Stimulated activated CD4-positive, alpha-beta T cell treated with anti-CD3 and anti-CD28 coated beads, Interleukin-15, amount 100 ng/mL, for 24 hours (primary cell): Measurements from ENCODE around the gene CEP112.
"Not testable (repeated sequence)": the region's sequence is repeated elsewhere in the genome, so short reads cannot be mapped to it uniquely, and the experiment has no call there.

ENCODE experiments used
- DNase-seq: peaks from one replicate; pipeline ENCODE4 v3.0.0-alpha.2; 2020

CEP112 gene

DNA sequence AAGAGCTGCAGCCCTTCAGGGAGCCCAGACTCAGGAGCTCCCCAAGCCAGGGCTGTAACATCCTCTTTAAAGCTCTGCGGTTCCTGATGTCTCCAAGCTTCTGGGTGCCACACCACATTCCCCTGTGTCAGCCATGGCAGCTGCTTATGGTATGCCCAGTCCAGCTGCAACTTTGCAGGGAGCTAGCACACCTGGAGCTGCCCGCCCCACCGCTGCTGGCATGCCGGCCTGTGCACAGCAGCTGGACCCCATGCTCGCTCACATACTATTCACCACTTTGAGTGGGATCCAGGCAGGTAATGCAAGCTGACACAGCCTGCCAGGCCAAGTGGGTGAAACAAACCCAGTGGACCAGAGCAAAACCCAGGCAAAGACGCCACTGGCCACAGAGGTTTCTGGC lies 324.9 kb downstream of the CEP112 start:
- DNase-seq: no peak

- no peak for DNase-seq
Observed at GRCh38 chr17:65865715-65866425, 326.1 kb downstream of the CEP112 start.

DNA sequence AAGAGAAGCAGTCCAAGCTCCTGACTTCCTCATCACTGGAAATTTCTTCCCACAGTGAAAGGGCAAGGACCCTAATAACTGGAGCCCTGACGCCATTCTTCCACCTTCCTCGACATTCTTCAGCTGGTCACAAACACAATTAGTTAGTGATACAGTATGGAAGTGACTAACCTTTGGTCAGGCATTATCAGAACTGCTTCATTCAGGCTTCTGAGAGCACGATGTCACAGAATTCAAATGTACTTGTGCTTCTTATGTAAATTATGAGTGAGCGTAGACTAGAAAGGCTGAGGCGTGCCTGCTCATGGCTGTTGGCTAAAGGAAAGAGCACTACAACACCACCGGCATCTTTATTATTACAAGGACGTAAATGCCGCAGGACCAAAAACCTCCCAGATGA lies 327.5 kb downstream of the CEP112 start:
- DNase-seq: no peak

- DNase-seq: no peak
Observed at GRCh38 chr17:65857718-65858117, 334.2 kb downstream of the CEP112 start.

- no peak for DNase-seq
Observed at GRCh38 chr17:65856865-65857264, 335.1 kb downstream of the CEP112 start.

DNA sequence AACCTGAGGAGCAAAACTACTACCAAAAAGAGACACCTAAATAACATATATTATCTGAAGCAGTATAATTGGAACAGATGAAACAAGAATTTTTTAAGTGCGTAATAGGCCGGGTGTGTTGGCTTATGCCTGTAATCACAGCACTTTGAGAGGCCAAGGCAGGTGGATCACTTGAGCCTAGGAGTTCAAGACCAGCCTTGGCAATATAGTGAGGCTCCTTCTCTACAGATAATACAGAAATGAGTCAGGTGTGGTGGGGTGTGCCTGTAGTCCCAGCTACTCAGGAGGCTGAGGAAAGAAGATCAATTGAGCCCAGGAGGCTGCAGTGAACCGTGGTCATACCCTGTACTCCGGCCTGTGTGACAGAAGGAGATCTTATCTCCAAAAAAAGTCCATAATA lies 336.3 kb downstream of the CEP112 start:
- no peak for DNase-seq

GRCh38 chr17:65855245-65855644 lies 336.7 kb downstream of the CEP112 start:
- no peak for DNase-seq

GRCh38 chr17:65853816-65854215 lies 338.1 kb downstream of the CEP112 start:
- no peak for DNase-seq

DNA sequence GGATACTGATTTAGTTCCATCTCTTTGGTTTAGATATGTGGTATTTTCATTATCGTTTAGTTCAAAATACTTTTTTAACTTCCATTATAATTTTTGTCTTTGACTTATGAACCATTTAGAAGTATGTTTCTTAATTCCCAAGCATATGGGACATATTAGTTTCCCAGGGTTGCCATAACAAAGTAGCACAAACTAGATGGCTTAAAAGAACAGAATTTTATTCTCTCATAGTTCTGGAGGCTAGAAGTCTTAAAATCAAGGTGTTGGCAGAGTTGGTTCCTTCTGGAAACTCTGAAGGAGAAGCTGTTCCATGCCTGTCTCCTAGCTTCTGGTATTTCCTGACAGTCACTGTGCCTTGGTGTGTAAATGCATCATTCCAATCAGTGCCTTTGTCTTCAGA lies 339.0 kb downstream of the CEP112 start:
- DNase-seq: no peak

GRCh38 chr17:65851965-65852736 lies 339.8 kb downstream of the CEP112 start:
- no peak for DNase-seq

DNA sequence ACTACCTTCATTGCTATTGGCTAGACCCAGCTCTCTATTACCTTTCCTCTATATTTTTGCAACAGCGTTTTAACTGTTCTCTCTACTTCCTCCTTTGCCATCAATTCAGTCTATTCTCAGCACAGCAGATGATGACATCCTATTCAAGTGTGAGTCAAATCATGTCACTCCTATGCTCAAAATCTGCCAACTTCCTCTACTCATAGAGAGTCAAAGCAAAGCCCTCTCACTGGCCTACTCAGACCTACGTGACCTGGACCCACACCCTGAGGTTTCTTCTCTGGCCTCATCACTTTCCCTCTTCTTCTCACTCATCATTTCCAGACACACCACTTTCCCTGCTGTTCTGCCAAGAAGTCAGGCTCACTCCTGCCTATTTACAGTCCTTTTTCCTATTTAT lies 341.4 kb downstream of the CEP112 start:
- DNase-seq: peak; percentile 5

GRCh38 chr17:65848751-65849150 lies 343.2 kb downstream of the CEP112 start:
- no peak for DNase-seq

GRCh38 chr17:65841089-65841488 lies 350.8 kb downstream of the CEP112 start:
- no peak for DNase-seq

GRCh38 chr17:65837232-65837631 lies 354.7 kb downstream of the CEP112 start:
- DNase-seq: not testable (repeated sequence)

DNA sequence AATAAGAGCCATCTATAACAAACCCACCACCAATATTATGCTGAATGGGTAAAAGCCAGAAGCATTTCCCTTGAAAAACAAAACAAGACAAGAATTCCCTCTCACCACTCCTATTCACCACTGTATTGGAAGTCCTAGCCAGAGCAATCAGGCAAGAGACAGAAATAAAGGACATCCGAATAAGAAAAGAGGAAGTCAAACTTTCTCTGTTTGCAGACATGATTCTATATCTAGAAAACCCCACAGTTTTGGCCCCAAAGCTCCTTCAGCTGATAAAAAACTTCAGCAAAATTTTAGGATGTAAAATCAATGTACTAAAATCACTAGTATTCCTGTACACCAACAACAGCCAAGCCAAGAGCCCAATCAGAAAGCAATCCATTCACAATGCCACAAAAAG lies 358.7 kb downstream of the CEP112 start:
- no peak for DNase-seq

- DNase-seq: no peak
Observed at GRCh38 chr17:65830356-65830755, 361.6 kb downstream of the CEP112 start.

GRCh38 chr17:65826577-65826976 lies 365.4 kb downstream of the CEP112 start:
- not testable (repeated sequence) for DNase-seq

DNA sequence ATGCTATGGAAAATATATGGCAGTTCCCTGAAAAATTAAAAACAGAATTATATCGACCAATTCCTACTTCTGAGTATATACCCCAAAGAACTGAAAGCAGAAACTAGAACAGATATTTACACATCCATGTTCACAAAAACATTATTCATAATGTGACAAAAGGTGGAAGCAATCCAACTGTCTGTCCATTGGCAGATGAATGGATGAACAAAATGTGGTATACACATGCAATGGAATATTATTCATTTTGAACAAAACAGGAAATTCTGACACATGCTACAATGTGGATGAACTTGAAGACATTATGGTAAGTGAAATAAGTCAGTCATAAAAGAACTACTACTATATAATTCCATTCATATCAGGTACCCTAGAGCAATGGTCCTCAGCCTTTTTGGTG lies 367.0 kb downstream of the CEP112 start:
- no peak for DNase-seq

GRCh38 chr17:65823713-65824112 lies 368.2 kb downstream of the CEP112 start:
- DNase-seq: no peak

GRCh38 chr17:65820811-65821210 lies 371.1 kb downstream of the CEP112 start:
- DNase-seq: no peak

DNA sequence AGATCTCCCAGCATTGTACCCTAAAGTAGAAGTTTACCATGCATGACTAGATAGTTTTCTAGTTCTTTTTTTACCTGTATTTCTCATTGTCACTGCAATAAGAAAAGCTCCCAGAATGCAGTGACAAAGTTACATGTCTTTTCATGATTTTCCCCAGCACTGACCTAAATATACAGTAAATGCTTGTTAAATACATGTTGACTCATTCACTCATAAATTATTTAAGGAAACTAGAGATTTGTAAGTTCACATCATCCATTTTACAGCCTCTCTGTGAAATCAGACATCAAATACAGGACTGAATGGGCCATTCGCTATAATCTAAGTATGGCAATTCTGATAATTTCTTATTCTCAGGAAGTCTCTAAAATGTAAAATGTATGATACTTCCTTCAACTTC lies 371.6 kb downstream of the CEP112 start:
- no peak for DNase-seq

GRCh38 chr17:65819810-65820209 lies 372.1 kb downstream of the CEP112 start:
- no peak for DNase-seq

DNA sequence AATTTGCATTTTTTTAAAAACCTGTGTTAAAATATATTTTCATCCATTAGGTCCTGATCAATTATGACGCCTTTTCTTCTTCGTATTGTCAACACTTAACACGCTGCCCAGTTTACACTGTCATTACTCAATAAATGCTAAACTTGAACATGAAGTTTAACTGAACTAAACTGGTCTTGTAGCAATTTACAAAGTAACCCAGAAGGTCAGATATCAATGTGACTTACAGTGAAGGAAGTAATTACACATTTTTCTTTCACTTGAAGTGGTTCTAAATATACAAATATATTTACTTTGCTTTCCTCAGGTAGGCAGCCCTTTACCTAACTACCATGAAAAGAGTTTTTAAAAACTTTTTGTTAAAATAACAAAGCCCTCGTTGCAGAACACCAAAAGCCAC lies 374.0 kb downstream of the CEP112 start:
- DNase-seq: no peak

DNA sequence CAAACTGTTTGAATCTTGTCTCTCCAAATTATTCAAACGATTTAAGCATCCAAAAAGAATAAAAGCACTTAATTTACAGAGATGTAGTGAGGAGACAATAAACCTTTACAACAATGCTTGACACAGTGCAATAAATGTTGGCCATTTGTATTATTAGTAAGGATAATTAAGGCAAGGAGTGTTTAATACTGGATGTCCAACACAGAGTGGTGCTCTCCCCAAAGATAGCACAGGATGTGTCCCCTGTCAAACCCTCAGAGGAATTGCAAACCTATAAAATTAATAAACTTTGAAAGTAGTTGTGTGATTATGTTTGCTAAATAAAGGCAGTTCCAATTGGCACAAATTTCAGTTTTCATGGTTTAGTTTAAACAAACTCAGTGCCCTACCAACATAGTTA lies 377.5 kb downstream of the CEP112 start:
- DNase-seq: no peak

DNA sequence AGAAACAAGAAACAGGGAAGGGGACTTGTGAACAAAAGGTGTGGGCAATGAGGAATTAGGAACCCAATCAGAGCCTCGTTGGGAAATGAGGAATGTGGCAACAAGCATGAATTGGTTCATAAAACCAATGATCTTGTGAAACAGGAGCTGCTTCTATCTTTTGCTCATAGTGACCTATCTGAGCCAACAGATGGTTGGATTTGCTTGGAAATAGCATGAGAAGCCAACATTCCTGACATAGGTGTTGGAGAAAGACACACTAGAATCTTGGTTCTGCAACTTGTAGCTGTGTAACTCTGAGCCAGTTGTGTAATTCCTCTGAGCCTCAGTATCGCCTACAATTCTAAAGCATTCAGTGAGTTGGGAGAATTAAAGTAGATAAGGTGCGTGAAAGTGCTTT lies 378.6 kb downstream of the CEP112 start:
- DNase-seq: no peak
